Activated CD8-positive, alpha-beta memory T cell treated with anti-CD3 and anti-CD28 coated beads for 4 hours (primary cell): ENCODE measurements around the gene PLAC9.
"Not testable (repeated sequence)": the region's sequence is repeated elsewhere in the genome, so short reads cannot be mapped to it uniquely, and the experiment has no call there.

Source experiments
- DNase-seq, 2 donors: peaks; one replicate each; pipeline ENCODE4 v3.0.0-alpha.2; 2020; ENCODE audit warnings: low read depth in 2 of 2

PLAC9 gene

GRCh38 chr10:80139265-80139664, 6.7 kb downstream of the PLAC9 start:
- DNase-seq: no peak

GRCh38 chr10:80140251-80140650, 7.7 kb downstream of the PLAC9 start:
- DNase-seq: no peak

GRCh38 chr10:80141696-80142460, 9.3 kb downstream of the PLAC9 start:
- DNase-seq: no peak

- DNase-seq: no peak
Observed at GRCh38 chr10:80144067-80144695, 11.7 kb downstream of the PLAC9 start.

GRCh38 chr10:80144696-80145131, 12.2 kb downstream of the PLAC9 start:
- DNase-seq: no peak

- DNase-seq: not testable (repeated sequence)
Observed at GRCh38 chr10:80145406-80146308, 13.1 kb downstream of the PLAC9 start.

GRCh38 chr10:80146918-80147317, 14.4 kb downstream of the PLAC9 start:
- DNase-seq: no peak

- DNase-seq: no peak
Observed at GRCh38 chr10:80148166-80148805, 15.8 kb downstream of the PLAC9 start.

GRCh38 chr10:80149123-80149522, 16.6 kb downstream of the PLAC9 start:
- DNase-seq: no peak

- DNase-seq: no peak
Observed at GRCh38 chr10:80150172-80150571, 17.6 kb downstream of the PLAC9 start.

- no peak for DNase-seq
Observed at GRCh38 chr10:80152820-80153219, 20.3 kb downstream of the PLAC9 start.

GRCh38 chr10:80153460-80153859, 20.9 kb downstream of the PLAC9 start:
- DNase-seq: no peak

GRCh38 chr10:80154626-80154977, 22.1 kb downstream of the PLAC9 start:
- DNase-seq: no peak

- no peak for DNase-seq
Observed at GRCh38 chr10:80154978-80155695, 22.6 kb downstream of the PLAC9 start.

GRCh38 chr10:80155696-80156215, 23.2 kb downstream of the PLAC9 start:
- no peak for DNase-seq

- DNase-seq: no peak
Observed at GRCh38 chr10:80156216-80156615, 23.7 kb downstream of the PLAC9 start.

GRCh38 chr10:80157561-80157960, 25.0 kb downstream of the PLAC9 start:
- DNase-seq: no peak

GRCh38 chr10:80158126-80158525, 25.6 kb downstream of the PLAC9 start:
- DNase-seq: no peak

GRCh38 chr10:80158598-80159127, 26.1 kb downstream of the PLAC9 start:
- no peak for DNase-seq

GRCh38 chr10:80159166-80159873, 26.8 kb downstream of the PLAC9 start:
- no peak for DNase-seq
